Activated CD4-positive, alpha-beta T cell treated with anti-CD3 and anti-CD28 coated beads, Interleukin-10, Interleukin-2, amounts not matched to agents 100 ng/mL and 50 ng/mL, durations not matched to agents 16 hours and 8 hours (primary cell): ENCODE results near the gene CD300LF.

Source experiments
- DNase-seq: peaks from one replicate; pipeline ENCODE4 v3.0.0-alpha.2; 2020

CD300LF gene

DNA sequence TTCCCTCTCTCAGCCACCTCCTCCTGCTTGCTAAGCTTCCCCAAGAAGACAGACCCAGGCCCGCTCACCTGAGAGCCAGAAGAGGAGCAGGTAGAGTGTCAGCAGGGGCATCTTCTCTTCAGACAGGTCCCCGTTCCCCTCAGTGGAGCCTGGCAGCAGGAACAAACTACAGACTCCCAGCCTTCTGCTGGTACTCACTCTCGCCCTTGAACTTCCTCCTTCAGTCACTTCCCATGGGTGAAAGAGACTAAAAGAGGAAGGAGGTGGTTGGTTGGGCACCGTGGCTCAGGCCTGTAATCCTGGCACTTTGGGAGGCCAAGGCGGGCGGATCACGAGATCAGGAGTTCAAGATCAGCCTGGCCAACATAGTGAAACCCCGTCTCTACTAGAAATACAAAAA is at the start of gene CD300LF:
Gene CD300LF, minus strand, starts transcription at position 168 of the 400 bp plus-strand sequence. Its CDS starts 57 bp downstream, at position 111.
- no peak for DNase-seq

DNA sequence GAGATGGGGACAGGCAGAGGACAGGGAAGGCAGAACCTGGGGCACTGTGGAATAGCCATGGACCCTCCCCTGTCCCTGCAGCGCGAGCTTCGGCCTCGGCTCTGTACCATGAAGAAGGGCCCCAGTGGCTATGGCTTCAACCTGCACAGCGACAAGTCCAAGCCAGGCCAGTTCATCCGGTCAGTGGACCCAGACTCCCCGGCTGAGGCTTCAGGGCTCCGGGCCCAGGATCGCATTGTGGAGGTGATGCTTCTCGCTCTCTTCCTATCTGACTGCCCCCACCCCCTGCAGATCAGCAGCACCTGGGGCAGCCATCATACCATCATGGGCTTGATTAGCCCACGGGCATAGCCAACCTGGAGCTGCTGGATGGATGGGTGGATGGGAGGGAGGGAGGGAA is 49.2 kb upstream of the CD300LF start:
- no peak for DNase-seq

DNA sequence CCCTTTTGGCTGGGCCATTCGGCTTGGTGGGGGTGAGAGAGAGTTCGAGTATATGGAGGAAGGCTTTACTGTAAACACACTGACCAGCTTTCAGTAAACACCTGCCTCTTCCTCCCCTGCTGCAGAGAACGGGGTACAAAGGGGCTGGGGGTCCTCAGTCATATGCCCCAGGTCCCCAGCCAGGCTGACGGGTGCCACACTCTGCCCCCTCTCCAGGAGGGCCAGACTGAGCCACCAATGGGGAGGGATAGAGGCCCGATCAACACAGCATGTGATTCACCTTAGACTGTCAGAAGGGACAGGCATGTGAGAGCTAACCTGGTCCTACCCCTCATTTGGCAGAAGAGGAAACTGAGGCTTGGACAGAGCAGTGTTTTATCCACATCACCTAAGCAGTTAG is 48.7 kb upstream of the CD300LF start:
- no peak for DNase-seq

DNA sequence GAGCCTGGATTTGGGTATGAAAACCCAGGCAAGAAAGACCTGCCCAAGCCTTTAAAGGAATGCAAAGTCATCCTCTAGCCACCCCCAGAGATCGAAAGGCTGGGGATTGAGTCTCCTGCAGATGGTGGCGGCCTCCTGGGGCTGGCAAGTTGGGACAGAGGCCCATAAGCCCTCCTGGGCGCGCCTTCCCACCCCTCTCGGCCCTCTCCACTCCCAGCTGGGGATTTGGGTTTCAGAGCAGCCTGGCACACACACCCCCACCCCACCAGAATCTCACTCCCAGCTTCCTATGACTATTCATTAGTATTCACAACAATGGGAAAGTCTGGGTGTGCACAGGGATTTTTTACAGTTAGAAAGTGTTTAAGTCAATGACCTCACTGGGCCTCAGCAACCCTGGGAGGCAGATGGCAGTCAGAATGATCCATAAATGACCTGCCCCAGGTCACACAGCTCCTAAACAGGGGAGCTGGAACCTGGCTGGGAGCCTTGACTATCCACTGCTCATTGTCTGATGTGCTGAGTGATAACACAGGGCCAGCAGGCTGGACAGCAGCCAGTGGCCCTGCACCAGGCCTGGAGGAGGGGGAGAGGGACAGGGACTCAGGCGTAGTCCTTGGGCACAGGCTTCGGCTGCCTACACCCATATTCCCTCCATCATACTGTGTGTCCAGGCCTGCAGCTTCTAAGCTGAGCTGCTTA is 47.8 kb upstream of the CD300LF start:
- DNase-seq: no peak

DNA sequence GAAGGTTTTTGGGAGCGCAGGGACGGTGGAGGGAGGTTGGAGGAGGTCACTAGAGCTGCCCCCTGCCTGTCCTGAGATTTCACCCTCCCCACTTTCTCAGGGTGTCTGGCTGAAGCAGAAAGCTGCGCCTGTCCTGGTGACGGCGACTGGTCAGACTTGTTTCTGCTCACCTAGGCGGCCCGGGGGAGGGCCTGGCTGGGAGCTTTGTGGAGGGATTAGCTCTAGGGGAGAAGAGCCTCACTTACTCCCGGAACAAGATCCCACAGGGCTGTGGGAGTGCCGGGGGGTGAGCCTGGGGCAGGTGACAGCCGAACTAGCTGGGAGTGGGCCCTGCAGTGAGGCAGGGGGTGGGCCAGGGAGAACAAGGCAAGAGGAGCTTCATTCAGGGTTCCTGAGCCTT is 47.2 kb upstream of the CD300LF start:
- no peak for DNase-seq

DNA sequence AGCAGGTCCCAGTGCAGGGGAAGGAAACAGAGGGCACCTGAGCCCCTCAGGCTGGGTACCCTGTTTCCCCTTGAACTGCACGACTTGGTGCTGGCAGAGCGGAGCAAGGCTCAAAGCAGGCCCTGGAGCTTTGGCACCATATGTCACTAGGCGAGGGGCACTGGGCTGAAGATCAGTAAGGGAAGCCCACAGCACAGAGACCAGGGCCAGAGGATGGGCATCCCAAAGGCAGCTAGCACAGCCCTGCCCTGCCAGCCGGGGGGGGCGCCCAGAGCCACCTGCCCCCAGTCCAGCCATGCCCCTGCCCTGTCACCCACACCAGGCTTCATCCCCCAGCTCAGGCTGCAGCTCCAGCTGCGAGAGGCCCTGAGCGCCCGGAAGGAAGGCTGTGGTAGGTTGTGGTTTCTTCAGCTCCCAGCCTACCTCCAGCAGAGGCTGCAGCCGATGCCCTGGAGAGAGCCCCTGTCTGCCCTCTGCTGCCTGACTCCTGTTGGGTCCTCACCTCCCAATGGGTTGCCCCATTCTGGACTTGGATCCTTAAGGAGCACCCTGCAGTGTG is 46.6 kb upstream of the CD300LF start:
- peak; percentile 84 for DNase-seq

DNA sequence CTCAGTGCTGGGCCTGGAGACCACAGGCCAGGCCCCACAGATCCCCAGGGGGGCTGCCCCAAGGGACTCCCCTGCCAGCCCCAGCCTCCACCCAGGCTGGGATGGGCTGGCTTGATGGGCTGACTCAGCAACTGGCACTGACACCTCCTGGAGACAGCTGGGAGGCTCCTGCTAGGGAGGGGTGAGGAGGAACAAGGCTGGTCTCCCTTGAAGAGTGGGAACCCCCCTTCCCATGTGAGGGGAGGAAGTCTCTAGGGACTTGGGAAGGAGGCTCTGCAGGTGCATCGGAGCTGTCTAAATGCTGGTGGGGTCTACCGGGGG is 46.1 kb upstream of the CD300LF start:
- peak; percentile 51 for DNase-seq

DNA sequence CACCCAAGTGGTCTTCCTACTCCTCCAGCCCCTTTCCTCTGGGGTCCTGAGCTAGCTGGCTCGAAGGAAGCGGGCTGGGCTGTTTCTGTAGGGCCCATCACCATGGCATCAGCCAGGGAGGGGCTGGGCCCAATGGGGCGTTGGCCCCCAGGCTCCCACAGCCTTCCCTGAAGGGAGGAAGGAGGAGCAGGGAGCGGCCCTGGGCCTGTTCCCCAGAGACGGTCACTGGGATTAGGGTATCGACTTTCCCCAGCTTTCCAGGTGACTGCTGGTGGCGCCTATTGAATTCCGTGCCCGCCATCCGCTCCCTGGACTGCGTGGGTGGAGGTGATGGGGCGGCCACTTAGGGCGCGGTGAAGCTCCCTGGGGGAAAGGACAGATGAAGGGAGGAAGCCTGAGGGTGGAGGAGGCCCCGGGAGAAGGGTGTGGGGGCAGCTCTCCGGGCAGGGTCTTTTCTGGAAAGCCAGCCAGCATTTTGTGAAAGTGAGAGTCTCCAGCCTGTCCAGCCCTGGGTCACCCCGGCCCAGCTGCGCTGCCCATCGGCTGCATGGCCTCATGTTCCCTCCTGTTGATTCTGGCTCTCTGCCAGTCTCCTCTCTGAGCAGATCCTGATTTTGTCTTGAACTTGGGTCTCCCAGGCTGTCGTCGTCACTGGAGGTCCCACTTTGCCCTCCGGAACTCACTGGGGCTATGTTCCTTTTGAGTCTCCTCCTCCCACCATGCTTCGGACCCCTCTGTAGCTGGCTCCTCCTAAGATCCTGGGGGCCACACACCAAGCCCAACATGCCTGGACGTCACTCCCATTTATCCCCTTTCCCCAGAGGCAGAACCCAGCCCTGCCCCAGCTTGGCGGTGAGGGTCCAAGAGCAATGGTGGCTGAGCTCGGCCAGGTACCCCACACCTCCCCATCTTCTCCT is 45.5 kb upstream of the CD300LF start:
- DNase-seq: no peak

DNA sequence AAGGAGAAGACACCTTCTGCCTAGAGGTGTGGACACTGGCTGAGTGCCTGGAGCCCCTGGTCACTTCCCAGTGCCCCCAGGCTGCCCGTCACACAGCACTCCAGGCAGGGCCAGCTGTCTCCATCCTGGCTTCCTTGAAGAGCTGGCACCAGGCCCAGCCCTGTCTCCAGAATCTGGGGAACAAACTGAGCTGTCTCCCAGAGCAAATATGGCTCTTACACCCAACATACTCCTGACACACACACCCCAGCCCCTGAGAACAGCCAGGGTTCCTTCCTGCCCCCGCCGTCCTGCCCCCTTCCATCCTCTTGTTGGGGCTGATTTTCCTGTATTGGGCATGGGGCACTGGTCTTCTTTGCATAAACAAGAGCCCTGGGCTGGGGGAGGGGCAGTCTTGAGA is 44.8 kb upstream of the CD300LF start:
- no peak for DNase-seq

DNA sequence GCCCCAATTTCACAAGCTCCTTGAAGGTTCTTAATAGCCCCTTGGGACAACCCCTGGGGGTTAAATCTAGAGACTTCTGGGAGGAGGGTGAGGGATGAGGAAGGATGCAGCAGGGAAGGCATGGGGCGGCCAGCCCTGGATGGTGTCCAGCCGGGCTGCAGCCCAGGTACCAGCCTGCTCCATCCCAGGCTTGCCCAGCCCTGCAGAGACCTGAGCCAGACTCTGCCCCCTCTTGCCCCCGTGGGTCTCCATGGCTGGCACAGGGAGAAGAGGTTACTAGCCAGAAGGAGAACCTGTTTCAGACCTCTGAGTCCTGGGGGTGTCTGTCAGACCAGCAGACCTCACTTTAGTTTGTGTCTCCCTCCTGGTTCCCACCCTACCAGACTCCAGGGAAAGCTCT is 44.2 kb upstream of the CD300LF start:
- DNase-seq: no peak

DNA sequence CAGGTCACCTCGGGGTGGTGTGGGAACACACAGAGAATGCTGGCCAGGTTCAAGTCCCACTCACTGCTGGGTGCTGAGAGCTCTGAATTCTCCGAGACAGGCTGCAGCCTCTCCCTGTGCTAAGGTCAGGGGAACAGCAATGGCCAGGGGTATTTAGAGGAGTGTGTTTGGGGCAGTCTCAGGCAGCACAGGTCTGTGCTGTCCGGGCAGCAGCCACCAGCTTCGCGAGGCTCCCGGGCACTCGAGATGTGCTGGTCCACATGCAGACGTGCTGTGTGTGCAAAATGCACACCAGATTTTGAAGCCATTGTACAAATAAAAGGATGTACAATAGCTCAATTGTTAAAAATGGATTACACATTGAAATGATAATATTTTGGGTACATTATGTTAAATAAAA is 42.8 kb upstream of the CD300LF start:
- DNase-seq: no peak

DNA sequence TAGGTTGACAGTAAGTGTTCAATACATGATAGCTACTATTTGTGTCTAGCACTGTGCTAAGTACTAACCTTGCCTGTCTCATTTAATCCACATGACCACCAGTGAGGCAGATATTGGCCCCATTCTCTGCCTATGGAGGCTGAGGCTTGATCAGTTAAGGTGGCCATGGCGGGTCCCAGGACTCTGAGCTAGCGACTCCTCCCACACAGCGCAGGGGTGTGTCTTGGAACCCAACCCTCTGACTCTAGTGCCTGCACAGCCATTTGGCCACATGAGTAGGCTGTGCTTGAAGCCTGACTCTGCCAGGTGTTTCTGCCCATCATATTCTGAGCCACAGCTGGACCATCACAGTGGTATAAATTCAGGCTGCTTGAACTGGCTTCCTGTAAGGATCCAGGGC is 42.1 kb upstream of the CD300LF start:
- DNase-seq: no peak

DNA sequence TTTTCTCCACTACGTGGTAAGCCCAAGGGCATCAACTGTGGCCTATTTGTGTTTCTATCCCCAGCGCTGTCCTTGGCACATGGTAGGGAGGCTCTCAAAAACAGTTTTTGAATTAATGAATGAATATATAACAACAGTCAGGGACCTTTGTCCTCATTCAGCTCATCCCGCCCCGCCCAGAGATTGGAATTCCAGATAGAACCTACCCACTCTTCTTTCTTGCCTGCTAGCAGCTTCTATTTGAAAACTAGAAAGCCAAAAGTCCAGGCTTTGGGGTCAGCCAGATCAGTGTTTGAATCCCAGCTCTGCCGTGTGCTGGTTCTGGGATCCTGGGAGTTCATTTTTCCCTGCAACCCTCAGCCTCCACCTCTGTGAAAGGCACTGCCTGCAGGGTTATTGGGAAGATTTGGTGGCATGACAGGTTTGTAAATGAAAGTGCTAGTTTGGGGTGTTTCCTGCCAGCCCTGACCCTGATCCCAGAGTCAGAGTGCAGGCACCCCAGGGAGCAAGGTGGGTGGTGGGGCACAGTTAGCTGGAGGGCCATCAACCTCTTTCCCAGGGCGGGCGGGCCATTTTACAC is 40.2 kb upstream of the CD300LF start:
- DNase-seq: no peak

DNA sequence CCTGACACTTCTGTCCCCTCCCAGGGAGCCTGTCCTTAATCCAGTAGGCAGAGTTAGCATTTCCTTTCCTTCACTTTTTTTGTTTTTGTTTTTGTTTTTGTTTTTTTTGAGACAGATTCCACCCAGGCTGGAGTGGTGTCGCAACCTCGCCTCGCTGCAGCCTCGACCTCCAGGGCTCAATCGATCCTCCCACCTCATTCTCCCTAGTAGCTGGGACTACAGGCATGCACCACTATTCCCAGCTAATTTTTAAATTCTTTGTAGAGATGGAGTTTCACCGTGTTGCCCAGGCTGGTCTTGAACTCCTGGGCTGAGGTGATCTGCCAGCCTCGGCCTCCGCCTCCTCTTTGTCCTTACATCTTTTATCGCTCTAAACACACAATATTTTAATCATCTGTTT is 39.7 kb upstream of the CD300LF start:
- DNase-seq: no peak

DNA sequence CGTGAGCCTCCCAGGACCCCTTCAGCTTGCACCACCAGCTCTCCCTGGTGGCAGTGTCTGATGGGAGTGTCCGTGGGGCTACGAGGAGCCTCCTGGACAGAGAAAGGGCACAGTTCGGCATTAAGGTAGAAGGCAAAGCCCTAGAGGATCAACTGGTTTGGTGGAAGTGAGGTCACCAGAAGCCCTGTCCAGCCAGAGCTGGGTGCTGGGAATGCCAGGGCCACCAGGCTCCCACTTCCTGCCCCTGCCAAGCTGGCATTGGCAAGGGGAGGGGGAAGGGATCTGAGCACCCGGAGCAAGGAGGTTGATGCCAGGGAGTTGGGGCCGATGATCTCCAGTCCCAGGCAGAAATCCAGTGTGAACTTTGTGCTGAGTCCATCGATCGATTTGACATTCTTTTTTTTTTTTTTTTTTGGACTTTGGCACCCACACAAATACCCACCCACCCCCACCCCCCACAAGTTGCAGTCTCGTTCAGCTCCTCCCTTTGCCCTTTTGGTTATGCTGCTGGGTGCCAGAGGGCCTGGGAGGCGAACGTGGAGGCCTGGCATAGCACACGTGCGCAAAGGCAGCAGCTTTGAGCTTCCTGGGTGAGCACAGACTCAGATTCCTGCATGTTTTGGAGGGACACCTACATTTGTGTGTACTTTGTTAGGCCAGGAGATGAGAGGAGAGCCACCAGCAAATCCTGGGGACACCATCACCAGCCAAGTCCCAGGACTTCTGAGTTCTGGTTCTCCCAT is 37.8 kb upstream of the CD300LF start:
- peak; percentile 44 for DNase-seq

DNA sequence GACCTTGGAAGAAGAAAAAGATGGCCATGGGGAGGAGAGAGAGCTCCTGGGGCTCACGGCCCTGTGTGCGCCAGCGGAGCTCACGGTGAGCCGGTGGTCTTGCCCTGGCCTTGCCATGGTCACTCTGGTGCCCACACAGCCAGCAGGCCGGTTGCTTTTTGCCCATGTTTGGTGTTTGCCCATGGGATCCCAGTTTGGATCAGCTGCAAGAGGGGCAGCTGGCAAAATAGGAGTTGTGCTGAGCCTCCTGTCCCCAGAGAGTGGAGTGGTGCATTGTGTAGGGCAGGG is 37.3 kb upstream of the CD300LF start:
- DNase-seq: no peak

DNA sequence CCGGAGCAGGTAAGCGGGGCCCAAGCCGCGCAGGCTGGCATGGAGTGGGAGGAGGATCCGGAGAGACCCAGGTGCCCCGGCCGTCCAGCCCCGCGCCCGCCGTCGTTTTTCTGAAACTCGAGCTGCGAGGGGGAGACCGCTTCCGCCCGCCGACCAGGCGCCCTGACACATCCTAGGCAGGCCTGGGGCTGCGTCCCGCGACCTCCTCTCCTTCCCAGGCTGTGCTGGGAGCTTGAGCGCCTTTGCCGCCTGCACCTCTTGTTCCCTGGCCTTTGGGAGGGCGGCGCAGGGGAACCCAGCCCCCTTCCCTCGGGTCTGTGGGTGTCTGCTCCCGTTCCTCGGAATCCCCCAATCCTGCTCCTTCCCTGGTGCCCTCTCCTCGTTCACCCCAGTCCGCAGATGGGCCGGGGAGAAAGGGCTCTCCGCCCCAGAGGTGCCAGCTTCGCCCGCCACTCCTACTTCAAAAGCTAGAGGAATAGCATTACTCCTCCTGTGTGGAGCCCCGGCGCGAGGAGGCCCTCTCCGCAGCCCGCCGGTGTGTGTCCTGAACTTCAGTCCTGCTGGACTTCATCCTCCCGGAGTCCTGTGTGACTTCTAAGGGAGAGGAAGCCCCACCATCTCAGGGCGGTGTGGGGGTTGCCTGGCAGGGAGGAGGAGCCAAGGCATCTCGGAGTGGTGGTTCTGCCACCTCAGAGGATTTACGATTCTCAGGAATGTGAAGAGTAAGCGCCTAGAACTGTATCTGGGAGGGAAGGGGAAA is 36.7 kb upstream of the CD300LF start:
- peak; percentile 56 for DNase-seq

DNA sequence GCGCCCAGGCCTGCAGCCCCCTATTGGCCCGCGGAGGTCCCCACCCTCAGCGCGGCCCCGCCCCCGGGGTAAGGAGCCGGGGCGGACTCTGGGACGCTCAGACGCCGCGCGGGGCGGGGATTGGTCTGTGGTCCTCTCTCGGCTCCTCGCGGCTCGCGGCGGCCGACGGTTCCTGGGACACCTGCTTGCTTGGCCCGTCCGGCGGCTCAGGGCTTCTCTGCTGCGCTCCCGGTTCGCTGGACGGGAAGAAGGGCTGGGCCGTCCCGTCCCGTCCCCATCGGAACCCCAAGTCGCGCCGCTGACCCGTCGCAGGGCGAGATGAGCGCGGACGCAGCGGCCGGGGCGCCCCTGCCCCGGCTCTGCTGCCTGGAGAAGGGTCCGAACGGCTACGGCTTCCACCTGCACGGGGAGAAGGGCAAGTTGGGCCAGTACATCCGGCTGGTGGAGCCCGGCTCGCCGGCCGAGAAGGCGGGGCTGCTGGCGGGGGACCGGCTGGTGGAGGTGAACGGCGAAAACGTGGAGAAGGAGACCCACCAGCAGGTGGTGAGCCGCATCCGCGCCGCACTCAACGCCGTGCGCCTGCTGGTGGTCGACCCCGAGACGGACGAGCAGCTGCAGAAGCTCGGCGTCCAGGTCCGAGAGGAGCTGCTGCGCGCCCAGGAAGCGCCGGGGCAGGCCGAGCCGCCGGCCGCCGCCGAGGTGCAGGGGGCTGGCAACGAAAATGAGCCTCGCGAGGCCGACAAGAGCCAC is 36.0 kb upstream of the CD300LF start, which contains the start of gene NHERF1:
Gene NHERF1, plus strand, starts transcription at position 100 of the 750 bp plus-strand sequence. Its CDS starts 219 bp downstream, at position 319.
- peak; percentile 97 for DNase-seq

DNA sequence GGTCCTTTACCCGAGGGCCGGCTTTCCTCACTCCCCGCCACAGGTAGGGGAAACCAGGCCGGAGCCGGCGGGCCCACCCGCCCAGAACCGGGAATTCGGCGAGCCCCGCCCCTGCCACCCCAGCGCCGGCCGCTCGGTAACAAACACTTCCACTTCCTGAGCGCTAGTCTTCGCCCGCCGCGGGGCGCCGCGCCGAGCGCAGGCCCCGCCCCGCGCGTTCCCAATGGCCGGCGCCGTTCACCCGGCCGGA is 35.5 kb upstream of the CD300LF start:
- no peak for DNase-seq

DNA sequence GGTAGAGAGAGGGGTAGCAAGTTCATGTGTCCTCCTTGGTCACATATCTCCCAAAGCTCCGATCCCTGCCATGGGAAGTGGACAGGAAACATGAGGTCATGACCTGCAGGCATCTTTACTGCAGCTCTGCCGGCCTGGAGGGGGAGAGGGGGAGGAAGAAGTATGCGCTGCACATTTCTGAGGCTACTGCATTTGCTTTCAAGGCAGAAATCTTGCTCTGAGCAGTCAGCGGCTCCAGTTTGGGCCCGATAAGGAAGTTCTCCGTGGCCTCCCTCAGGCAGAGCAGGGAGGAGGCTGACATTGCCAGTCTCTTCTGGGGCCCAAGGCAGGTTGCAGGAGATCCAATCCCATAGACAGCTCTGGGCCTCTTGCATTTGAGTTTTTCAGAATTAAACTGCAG is 34.2 kb upstream of the CD300LF start:
- DNase-seq: no peak

DNA sequence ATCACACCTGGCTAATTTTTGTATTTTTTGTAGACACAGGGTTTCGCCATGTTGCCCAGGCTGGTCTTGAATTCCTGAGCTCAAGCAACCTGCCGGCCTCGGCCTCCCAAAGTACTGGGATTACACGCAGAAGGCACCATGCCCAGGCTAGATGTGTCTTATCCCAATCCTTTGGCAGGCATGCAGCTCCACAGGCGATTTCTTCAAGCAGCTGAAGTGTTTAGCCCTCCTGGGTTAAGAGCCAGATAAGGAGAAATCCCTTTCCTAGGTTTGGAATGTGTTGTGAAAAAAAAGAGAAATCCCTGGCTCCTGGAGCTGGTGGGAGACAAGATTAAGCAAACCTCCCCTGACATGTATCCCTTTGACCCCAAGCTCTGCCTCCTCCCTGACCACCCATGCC is 33.7 kb upstream of the CD300LF start:
- DNase-seq: no peak
